Measurements from ENCODE around the gene SRPK1. TPM values are rescaled to one million over a fixed set of nuclear protein-coding genes. Genes with fewer than 3 reads are reported as not detected.

SRPK1 gene
- total RNA-seq, 1 donor from 2014 or later, result 31.2 TPM

DNA sequence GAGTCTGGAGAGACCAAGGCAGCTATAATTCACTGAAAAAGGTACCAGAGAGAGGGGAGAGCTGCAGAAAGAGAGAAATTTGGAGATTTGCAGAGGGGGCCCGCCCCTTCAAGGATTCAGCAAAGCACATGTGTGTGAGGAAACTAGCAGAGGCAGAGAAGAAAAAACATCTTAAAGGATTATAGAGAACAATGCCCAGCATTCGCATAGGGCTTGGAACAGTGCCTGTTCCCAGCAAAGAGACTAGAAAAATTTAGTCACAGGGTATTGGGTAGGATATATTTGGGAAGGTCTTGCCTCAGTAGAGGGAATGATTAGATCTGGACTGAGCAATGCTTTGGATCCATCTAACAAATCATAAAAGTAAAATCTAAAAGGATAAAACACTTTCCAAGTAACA lies 44.0 kb downstream of the SRPK1 start:
- Mint-ChIP-seq H3K27me3 (ENCODE audit: low read depth) (no peaks in the 10 kb centered on the region), H3K9me3 (ENCODE audit: low read depth) (peaks cover 20% of the 10 kb centered on the region), H3K36me3 (ENCODE audit: low read depth) (peaks cover 29% of the 10 kb centered on the region), H3K4me3 (ENCODE audit: unreplicated experiment) (no peak overlapping the region), H3K4me1 (ENCODE audit: low read depth) (no peaks in the 10 kb centered on the region), H3K27ac (ENCODE audit: unreplicated experiment) (no peak overlapping the region)
- TF ChIP-seq, protein P1, sequence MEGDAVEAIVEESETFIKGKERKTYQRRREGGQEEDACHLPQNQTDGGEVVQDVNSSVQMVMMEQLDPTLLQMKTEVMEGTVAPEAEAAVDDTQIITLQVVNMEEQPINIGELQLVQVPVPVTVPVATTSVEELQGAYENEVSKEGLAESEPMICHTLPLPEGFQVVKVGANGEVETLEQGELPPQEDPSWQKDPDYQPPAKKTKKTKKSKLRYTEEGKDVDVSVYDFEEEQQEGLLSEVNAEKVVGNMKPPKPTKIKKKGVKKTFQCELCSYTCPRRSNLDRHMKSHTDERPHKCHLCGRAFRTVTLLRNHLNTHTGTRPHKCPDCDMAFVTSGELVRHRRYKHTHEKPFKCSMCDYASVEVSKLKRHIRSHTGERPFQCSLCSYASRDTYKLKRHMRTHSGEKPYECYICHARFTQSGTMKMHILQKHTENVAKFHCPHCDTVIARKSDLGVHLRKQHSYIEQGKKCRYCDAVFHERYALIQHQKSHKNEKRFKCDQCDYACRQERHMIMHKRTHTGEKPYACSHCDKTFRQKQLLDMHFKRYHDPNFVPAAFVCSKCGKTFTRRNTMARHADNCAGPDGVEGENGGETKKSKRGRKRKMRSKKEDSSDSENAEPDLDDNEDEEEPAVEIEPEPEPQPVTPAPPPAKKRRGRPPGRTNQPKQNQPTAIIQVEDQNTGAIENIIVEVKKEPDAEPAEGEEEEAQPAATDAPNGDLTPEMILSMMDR (IDR thresholded peaks at IDR 0.05), result no peak
- no peak for DNase-seq (ENCODE audit: low spot score)

DNA sequence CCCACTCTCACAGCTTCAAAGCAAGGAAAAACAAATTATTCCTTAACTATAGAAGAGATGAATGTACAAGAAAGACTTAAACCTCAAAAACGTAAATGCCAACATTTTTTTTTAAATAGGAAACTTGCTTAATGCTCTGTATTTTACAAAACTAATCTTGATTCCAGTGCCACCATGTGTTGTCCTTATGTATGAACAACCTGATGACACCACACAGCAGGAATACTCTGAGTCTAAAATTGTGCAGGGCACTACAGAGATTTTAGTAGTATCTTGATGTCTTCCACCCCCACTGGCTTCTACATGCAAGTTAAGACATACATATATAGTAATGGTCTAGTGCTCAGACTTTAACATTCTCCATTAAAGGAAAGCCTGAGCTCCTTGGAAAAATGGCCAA lies 46.2 kb downstream of the SRPK1 start:
- no peak overlapping the region for H3K27ac Mint-ChIP-seq (ENCODE audit: unreplicated experiment)
- peaks cover 13% of the 10 kb centered on the region for H3K36me3 Mint-ChIP-seq (ENCODE audit: low read depth)
- DNase-seq (ENCODE audit: low spot score), result no peak
- TF ChIP-seq, protein P1 (IDR thresholded peaks at IDR 0.05), result no peak
- H3K9me3 Mint-ChIP-seq (ENCODE audit: low read depth), result peaks cover 2% of the 10 kb centered on the region
- no peaks in the 10 kb centered on the region for H3K4me1 Mint-ChIP-seq (ENCODE audit: low read depth)
- H3K27me3 Mint-ChIP-seq (ENCODE audit: low read depth), result no peaks in the 10 kb centered on the region
- no peak overlapping the region for H3K4me3 Mint-ChIP-seq (ENCODE audit: unreplicated experiment)

DNA sequence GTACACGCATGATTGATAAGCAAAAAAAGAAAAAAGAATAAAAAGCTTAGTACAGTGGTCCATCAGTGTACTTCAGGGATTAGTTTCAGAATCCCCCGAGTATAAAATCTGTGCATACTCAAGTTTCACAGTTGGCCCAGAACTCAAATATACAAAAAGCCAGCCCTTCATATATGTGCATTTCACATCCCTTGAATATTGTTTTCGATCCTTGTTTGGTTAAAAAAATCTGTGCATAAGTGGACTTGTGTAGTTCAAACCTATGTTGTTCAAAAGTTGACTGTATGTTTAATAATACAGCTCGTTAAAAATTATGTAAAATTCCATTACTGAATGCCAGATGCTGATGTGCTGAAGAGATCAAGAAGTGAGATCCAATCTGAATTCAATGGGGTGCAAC lies 61.5 kb downstream of the SRPK1 start:
- H3K4me3 Mint-ChIP-seq (ENCODE audit: unreplicated experiment), result no peak overlapping the region
- H3K9me3 Mint-ChIP-seq (ENCODE audit: low read depth), result no peaks in the 10 kb centered on the region
- no peaks in the 10 kb centered on the region for H3K4me1 Mint-ChIP-seq (ENCODE audit: low read depth)
- peaks cover 19% of the 10 kb centered on the region for H3K36me3 Mint-ChIP-seq (ENCODE audit: low read depth)
- H3K27me3 Mint-ChIP-seq (ENCODE audit: low read depth), result no peaks in the 10 kb centered on the region
- H3K27ac Mint-ChIP-seq (ENCODE audit: unreplicated experiment), result no peak overlapping the region
- TF ChIP-seq, protein P1 (IDR thresholded peaks at IDR 0.05), result no peak
- DNase-seq (ENCODE audit: low spot score), result no peak

DNA sequence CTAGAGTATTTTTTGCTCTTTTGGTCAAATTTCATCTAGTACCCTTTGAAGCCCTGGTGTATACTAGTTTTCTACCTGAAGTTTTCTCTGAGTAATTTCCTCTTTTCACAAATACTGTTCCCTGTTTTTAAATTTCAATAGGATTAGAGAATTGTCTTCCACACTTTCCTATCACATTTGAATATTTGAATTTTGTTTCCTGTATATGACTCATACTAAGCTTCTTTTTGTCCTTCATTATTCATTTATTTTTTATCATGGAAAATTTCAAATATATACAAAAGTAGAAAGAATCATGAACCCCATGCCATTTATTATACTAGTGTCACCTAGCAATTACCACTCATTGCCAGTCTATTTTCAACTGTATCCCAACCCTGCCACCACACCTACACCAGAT lies 63.0 kb downstream of the SRPK1 start:
- TF ChIP-seq, protein P1 (IDR thresholded peaks at IDR 0.05), result no peak
- H3K4me3 Mint-ChIP-seq (ENCODE audit: unreplicated experiment), result no peak overlapping the region
- DNase-seq (ENCODE audit: low spot score), result no peak
- no peaks in the 10 kb centered on the region for H3K4me1 Mint-ChIP-seq (ENCODE audit: low read depth)
- peaks cover 15% of the 10 kb centered on the region for H3K36me3 Mint-ChIP-seq (ENCODE audit: low read depth)
- H3K27ac Mint-ChIP-seq (ENCODE audit: unreplicated experiment), result no peak overlapping the region
- no peaks in the 10 kb centered on the region for H3K27me3 Mint-ChIP-seq (ENCODE audit: low read depth)
- H3K9me3 Mint-ChIP-seq (ENCODE audit: low read depth), result no peaks in the 10 kb centered on the region

DNA sequence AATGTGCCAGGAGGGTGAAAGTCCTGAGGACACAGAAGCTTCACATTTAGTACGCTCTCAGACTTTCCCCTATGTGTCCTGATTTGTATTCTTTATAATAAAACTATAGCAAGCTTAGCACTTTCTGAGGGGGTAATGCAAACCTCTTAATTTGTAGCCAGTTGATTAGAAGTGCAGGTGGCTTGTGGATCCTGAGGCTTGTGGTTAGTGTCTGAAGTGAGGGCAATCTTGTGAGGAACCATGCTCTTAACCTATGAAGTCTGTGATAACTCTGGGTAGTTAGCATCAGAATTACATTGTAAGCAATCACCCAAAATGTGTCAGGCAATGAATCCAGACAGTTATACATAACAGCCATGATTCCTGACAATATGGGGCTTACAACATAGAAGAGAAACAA lies 64.6 kb downstream of the SRPK1 start:
- Mint-ChIP-seq H3K4me1 (ENCODE audit: low read depth) (no peaks in the 10 kb centered on the region), H3K36me3 (ENCODE audit: low read depth) (peaks cover 15% of the 10 kb centered on the region), H3K4me3 (ENCODE audit: unreplicated experiment) (no peak overlapping the region), H3K9me3 (ENCODE audit: low read depth) (no peaks in the 10 kb centered on the region), H3K27me3 (ENCODE audit: low read depth) (no peaks in the 10 kb centered on the region), H3K27ac (ENCODE audit: unreplicated experiment) (no peak overlapping the region)
- DNase-seq (ENCODE audit: low spot score), result no peak
- TF ChIP-seq, protein P1 (IDR thresholded peaks at IDR 0.05), result no peak
